Measurements from ENCODE around the gene SMC1B.
"Not testable (repeated sequence)": the region's sequence is repeated elsewhere in the genome, so short reads cannot be mapped to it uniquely, and the experiment has no call there.

SMC1B gene

GRCh38 chr22:45450101-45450785 lies 36.8 kb upstream of the SMC1B start:
- H3K9me3 Mint-ChIP-seq: no peaks in the 10 kb centered on the region
- no peak overlapping the region for H3K27ac Mint-ChIP-seq
- no peaks in the 10 kb centered on the region for H3K36me3 Mint-ChIP-seq (ENCODE audit: low read depth)
- DNase-seq (ENCODE audit: low spot score): no peak
- no peaks in the 10 kb centered on the region for H3K4me1 Mint-ChIP-seq (ENCODE audit: low read depth)
- no peaks in the 10 kb centered on the region for H3K27me3 Mint-ChIP-seq (ENCODE audit: low read depth)
- no peak overlapping the region for H3K4me3 Mint-ChIP-seq

DNA sequence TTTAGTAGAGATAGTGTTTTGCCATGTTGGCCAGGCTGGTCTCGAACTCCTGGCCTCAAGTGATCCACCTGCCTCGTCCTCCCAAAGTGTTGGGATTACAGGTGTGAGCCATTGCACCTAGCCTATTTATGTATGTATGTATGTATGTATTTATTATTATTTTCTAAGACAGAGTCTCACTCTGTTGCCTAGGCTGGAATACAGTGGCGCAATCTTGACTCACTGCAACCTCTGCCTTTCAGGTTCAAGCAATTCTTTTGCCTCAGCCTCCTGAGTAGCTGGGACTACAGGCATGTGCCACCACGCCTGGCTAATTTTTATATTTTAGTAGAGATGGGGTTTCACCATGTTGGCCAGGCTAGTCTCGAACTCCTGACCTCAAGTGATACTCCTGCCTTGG lies 36.0 kb upstream of the SMC1B start:
- H3K27me3 Mint-ChIP-seq (ENCODE audit: low read depth); H3K4me3 Mint-ChIP-seq; H3K36me3 Mint-ChIP-seq (ENCODE audit: low read depth); H3K27ac Mint-ChIP-seq; H3K4me1 Mint-ChIP-seq (ENCODE audit: low read depth); DNase-seq (ENCODE audit: low spot score); H3K9me3 Mint-ChIP-seq: not testable (repeated sequence)

GRCh38 chr22:45448431-45448830 lies 35.0 kb upstream of the SMC1B start:
- Mint-ChIP-seq H3K27me3 (ENCODE audit: low read depth) (no peaks in the 10 kb centered on the region), H3K27ac (no peak overlapping the region), H3K4me3 (no peak overlapping the region), H3K9me3 (no peaks in the 10 kb centered on the region), H3K4me1 (ENCODE audit: low read depth) (no peaks in the 10 kb centered on the region), H3K36me3 (ENCODE audit: low read depth) (no peaks in the 10 kb centered on the region)
- DNase-seq (ENCODE audit: low spot score): no peak

- DNase-seq (ENCODE audit: low spot score); H3K36me3 Mint-ChIP-seq (ENCODE audit: low read depth); H3K27ac Mint-ChIP-seq; H3K27me3 Mint-ChIP-seq (ENCODE audit: low read depth); H3K4me3 Mint-ChIP-seq; H3K4me1 Mint-ChIP-seq (ENCODE audit: low read depth); H3K9me3 Mint-ChIP-seq: not testable (repeated sequence)
Measured at GRCh38 chr22:45447596-45447995, 34.2 kb upstream of the SMC1B start.

DNA sequence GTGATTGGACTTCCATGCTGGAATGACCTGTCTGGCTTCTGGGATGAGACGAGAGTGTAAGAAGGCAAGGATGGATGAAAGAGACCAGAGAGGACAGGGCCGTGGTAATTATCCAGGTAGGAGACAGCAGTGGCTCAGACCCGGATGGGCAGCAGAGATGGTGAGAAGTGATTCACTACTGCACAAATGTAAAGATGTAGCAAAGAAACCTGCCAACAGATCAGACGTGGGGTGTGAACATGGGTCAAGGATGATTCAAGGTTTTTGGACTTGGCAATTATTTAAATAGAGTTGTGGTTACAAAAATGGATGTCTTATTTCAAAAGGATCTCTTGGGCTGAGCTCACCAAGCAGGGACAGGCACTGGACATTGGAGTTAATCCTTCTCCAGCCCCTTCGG lies 32.8 kb upstream of the SMC1B start:
- peaks cover 2% of the 10 kb centered on the region for H3K4me1 Mint-ChIP-seq (ENCODE audit: low read depth)
- H3K27me3 Mint-ChIP-seq (ENCODE audit: low read depth): peaks cover 1% of the 10 kb centered on the region
- peaks cover 1% of the 10 kb centered on the region for H3K36me3 Mint-ChIP-seq (ENCODE audit: low read depth)
- no peak overlapping the region for H3K4me3 Mint-ChIP-seq
- no peak for DNase-seq (ENCODE audit: low spot score)
- no peak overlapping the region for H3K27ac Mint-ChIP-seq
- H3K9me3 Mint-ChIP-seq: no peaks in the 10 kb centered on the region

GRCh38 chr22:45445031-45445710 lies 31.8 kb upstream of the SMC1B start:
- Mint-ChIP-seq H3K9me3 (no peaks in the 10 kb centered on the region), H3K27me3 (ENCODE audit: low read depth) (peaks cover 3% of the 10 kb centered on the region), H3K36me3 (ENCODE audit: low read depth) (peaks cover 2% of the 10 kb centered on the region), H3K4me3 (no peak overlapping the region), H3K27ac (no peak overlapping the region), H3K4me1 (ENCODE audit: low read depth) (peaks cover 10% of the 10 kb centered on the region)
- no peak for DNase-seq (ENCODE audit: low spot score)

DNA sequence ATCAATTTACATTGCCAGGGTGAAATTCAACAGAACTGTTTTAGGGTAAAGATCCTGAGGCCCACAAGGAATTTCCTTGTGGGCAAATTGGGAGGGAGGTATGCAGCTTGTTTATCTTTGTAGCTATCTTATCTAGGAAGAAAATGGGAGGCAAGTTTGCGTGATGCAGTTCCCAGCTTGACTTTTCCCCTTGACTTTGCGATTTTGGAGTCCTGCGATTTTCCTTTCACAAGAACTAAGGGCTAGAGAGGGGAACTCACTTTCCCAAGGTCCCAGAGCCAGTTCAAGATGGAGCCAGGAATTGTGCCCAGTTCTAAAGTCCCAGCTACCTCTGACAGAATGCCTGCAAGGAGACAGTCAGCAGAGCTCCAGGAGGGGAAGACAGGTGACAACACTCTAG lies 30.8 kb upstream of the SMC1B start:
- no peak for DNase-seq (ENCODE audit: low spot score)
- H3K27ac Mint-ChIP-seq: no peak overlapping the region
- H3K4me1 Mint-ChIP-seq (ENCODE audit: low read depth): peaks cover 10% of the 10 kb centered on the region
- peaks cover 2% of the 10 kb centered on the region for H3K36me3 Mint-ChIP-seq (ENCODE audit: low read depth)
- peaks cover 3% of the 10 kb centered on the region for H3K27me3 Mint-ChIP-seq (ENCODE audit: low read depth)
- H3K4me3 Mint-ChIP-seq: no peak overlapping the region
- no peaks in the 10 kb centered on the region for H3K9me3 Mint-ChIP-seq

DNA sequence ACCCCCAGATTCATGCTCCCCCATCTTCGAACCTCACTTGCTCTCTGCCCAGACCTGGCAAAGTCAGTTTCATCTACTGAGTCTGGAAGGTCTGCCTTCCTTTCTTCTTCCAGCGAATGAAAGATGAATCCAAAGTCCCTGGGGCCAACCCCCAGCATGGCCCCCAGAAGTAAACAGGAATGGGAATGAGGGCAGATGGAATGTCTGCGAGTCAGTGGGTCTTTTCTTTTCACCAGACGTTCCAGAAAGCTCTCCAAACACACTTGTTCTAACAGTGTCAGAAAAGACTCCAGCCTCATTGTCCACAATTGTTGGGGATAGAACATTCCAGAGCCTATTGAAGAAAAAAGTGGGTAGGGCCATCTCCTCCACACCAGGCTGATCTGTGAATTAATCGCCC lies 28.7 kb upstream of the SMC1B start:
- no peak for DNase-seq (ENCODE audit: low spot score)
- Mint-ChIP-seq H3K4me1 (ENCODE audit: low read depth) (peaks cover 10% of the 10 kb centered on the region), H3K4me3 (no peak overlapping the region), H3K9me3 (no peaks in the 10 kb centered on the region), H3K27me3 (ENCODE audit: low read depth) (peaks cover 3% of the 10 kb centered on the region), H3K27ac (no peak overlapping the region), H3K36me3 (ENCODE audit: low read depth) (peaks cover 2% of the 10 kb centered on the region)

GRCh38 chr22:45441138-45441537 lies 27.7 kb upstream of the SMC1B start:
- Mint-ChIP-seq H3K27ac (peak overlapping the region; percentile 0), H3K4me3 (peak overlapping the region; percentile 77)
- peak; percentile 24 for DNase-seq (ENCODE audit: low spot score)

GRCh38 chr22:45440688-45441087 lies 27.3 kb upstream of the SMC1B start:
- H3K36me3 Mint-ChIP-seq (ENCODE audit: low read depth); H3K9me3 Mint-ChIP-seq; DNase-seq (ENCODE audit: low spot score); H3K27ac Mint-ChIP-seq; H3K27me3 Mint-ChIP-seq (ENCODE audit: low read depth): not testable (repeated sequence)
- Mint-ChIP-seq H3K4me1 (ENCODE audit: low read depth) (peaks cover 12% of the 10 kb centered on the region), H3K4me3 (peak overlapping the region; percentile 77)

More at GRCh38 chr22:45441138-45441537, 27.7 kb upstream of the SMC1B start:
- Mint-ChIP-seq H3K36me3 (ENCODE audit: low read depth) (peaks cover 2% of the 10 kb centered on the region), H3K9me3 (no peaks in the 10 kb centered on the region), H3K27me3 (ENCODE audit: low read depth) (peaks cover 3% of the 10 kb centered on the region), H3K4me1 (ENCODE audit: low read depth) (peaks cover 10% of the 10 kb centered on the region)

DNA sequence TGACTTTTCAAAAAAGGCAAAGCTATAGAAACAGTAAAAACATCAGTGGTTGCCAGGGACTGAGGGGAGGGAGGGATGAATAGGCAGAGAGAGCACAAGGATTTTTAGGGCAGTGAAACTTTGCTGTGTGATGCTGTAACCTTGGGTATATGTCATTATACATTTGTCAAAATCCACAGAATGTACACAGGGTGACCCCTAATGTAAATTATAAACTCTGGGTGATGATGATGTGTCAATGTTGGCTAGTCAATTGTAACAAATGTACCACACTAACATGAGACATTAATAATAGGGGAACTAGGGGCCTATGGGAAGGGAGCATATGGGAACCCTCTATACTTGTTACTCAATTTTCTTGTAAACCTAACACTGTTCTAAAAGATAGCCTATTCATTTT lies 24.9 kb upstream of the SMC1B start:
- no peak for DNase-seq (ENCODE audit: low spot score)
- H3K9me3 Mint-ChIP-seq: no peaks in the 10 kb centered on the region
- peaks cover 3% of the 10 kb centered on the region for H3K27me3 Mint-ChIP-seq (ENCODE audit: low read depth)
- peaks cover 19% of the 10 kb centered on the region for H3K4me1 Mint-ChIP-seq (ENCODE audit: low read depth)
- no peak overlapping the region for H3K4me3 Mint-ChIP-seq
- no peak overlapping the region for H3K27ac Mint-ChIP-seq
- H3K36me3 Mint-ChIP-seq (ENCODE audit: low read depth): peaks cover 2% of the 10 kb centered on the region

DNA sequence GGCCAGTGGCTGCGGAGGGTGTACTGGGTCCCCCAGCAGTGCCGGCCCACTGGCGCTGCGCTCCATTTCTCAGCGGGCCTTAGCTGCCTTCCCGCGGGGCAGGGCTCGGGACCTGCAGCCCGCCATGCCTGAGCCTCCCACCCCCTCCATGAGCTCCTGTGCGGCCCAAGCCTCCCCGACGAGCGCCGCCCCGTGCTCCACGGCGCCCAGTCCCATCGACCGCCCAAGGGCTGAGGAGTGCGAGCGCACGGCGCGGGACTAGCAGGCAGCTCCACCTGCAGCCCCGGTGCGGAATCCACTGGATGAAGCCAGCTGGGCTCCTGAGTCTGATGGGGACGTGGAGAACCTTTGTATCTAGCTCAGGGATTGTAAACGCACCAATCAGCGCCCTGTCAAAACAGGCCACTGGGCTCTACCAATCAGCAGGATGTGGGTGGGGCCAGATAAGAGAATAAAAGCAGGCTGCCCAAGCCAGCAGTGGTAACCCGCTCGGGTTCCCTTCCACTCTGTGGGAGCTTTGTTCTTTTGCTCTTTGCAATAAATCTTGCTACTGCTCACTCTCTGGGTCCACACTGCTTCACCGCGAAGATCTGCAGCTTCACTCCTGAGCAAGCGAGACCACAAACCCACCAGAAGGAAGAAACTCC lies 23.6 kb upstream of the SMC1B start:
- DNase-seq (ENCODE audit: low spot score); H3K9me3 Mint-ChIP-seq; H3K4me3 Mint-ChIP-seq; H3K27me3 Mint-ChIP-seq (ENCODE audit: low read depth); H3K36me3 Mint-ChIP-seq (ENCODE audit: low read depth); H3K27ac Mint-ChIP-seq: not testable (repeated sequence)
- peaks cover 19% of the 10 kb centered on the region for H3K4me1 Mint-ChIP-seq (ENCODE audit: low read depth)

DNA sequence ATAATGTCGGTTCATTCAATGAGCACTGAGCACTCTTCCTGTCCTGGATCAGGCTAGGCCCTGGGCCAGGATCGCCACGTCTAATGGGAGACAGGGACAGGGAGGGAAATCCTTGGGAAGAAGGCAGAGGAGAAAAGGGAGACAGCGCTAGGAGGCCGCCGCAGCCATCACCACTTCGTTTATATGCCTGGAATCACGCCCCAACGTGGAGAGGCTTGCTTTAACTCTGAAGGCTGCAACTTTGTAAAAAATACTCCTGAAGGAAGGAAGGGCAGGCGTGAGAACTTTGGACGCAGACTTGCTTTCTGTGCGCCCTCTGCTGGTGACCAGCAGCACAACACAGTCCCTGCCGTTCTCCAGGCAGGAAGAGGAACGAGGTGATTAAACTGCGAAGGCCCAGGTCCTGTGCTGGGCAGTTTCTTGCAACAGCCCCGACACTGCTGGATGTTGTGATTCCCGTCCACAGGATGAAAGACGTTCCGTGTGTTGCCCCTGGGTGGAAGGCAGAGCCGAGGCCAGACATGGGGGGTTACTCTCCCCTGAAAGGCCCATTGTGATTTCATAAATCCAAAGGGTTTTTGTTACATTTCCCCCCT lies 22.2 kb upstream of the SMC1B start:
- Mint-ChIP-seq H3K4me3 (no peak overlapping the region), H3K27ac (no peak overlapping the region), H3K9me3 (no peaks in the 10 kb centered on the region), H3K36me3 (ENCODE audit: low read depth) (no peaks in the 10 kb centered on the region), H3K27me3 (ENCODE audit: low read depth) (no peaks in the 10 kb centered on the region), H3K4me1 (ENCODE audit: low read depth) (peaks cover 12% of the 10 kb centered on the region)
- DNase-seq (ENCODE audit: low spot score): peak; percentile 59

DNA sequence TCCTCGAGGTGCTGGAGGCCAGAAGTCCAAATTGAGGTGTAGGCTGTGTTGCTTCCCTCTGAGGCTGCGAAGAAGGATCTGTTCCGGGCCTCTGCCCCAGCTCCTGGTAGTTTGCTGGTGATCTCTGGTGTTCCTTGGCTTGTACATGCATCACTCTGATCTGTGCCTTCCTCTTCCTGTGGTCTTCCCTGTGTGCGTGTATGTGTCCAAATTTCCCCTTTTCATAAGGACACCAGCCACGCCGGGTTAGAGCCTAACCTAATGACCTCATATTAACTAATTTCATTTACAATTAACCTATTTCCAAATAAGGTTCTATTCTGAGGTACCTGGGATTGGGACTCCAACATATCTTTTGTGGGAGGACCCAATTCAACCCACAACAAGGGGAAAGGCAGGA lies 21.6 kb upstream of the SMC1B start:
- Mint-ChIP-seq H3K36me3 (ENCODE audit: low read depth) (no peaks in the 10 kb centered on the region), H3K4me1 (ENCODE audit: low read depth) (peaks cover 9% of the 10 kb centered on the region)

More for the DNA sequence above, 21.6 kb upstream of the SMC1B start:
- Mint-ChIP-seq H3K27ac (no peak overlapping the region), H3K27me3 (ENCODE audit: low read depth) (no peaks in the 10 kb centered on the region), H3K9me3 (no peaks in the 10 kb centered on the region), H3K4me3 (no peak overlapping the region)
- DNase-seq (ENCODE audit: low spot score): no peak

Measured in T-helper 2 cell treated with Interferon-gamma antibody and Interleukin-4, amounts not matched to agents 5 μg/mL and 100 μg/mL, for 36 hours (primary cell).